ENCODE data around the gene CLIC2. TPM values are rescaled to one million over a fixed set of nuclear protein-coding genes. Genes with fewer than 3 reads are reported as not detected.
"Not testable (repeated sequence)": the region's sequence is repeated elsewhere in the genome, so short reads cannot be mapped to it uniquely, and the experiment has no call there.

CLIC2 gene
- total RNA-seq: 1 to 10 TPM; 2.4 to 4.0 TPM

DNA sequence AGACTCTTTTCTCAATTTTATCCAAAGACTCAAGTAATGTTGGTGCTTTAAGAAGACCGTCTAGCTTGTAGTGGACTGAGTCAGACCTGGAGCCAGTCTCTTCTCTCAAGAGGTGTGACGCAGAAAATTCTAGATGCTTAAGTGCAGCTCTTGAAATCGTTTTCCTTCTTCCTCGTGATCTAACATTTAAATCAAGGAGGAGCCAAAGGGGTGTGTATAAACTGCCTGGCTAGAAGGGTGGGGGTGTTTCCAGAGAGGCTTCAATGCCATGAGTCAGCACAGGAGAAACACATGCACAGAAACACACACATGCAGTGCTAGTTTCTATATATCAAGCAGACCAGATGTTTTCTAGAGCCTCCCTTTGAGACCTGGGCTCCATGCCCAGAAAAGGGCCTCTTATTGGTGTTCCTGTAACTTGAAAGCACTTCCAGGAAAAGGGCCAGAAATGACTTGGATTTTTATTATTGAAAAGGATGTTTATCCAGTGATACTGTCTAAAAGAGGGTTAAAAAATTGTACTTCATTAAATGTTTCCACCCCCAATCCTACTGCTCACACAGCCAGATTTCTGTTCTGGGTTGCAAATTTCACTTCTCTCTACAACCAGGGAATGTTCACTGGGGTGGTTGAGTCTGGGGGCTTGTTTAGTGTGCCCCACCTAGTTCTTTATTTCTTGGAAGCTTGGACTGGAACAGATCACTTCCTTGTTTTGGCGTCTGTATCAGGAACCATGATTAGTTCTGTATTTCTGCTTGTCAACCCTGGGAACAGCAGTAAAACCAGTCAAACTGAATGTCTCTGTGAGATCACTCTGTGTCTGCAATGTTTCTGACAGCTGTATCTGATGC is at the start of gene CLIC2:
Gene CLIC2 (minus strand): TSS at position 129 of the 851 bp plus-strand sequence. CDS start 187 bp downstream, outside the sequence.
- Histone ChIP-seq H3K27ac (no peak within 1 kb of the TSS), H3K9me3 (no peaks in the 10 kb centered on the region), H3K27me3 (replicated peaks; ENCODE audit: insufficient read depth) (no peaks in the 10 kb centered on the region), H3K4me3 (no peak within 1 kb of the TSS), H3K36me3 (no peaks in the 10 kb centered on the region), H3K4me1 (replicated peaks) (no peaks in the 10 kb centered on the region)
- intact Hi-C loops (cut with DNase I): no loop called here
- WGBS: 35% methylated on average over 5 of the region's 5 CpGs
- no peak for DNase-seq (ENCODE audit: low spot score)
- no peak for TF ChIP-seq POLR2AphosphoS5 (IDR thresholded peaks at IDR 0.05)
- no peak for TF ChIP-seq POLR2A (IDR thresholded peaks at IDR 0.05)
- no peak for TF ChIP-seq CTCF (IDR thresholded peaks at IDR 0.05)

DNA sequence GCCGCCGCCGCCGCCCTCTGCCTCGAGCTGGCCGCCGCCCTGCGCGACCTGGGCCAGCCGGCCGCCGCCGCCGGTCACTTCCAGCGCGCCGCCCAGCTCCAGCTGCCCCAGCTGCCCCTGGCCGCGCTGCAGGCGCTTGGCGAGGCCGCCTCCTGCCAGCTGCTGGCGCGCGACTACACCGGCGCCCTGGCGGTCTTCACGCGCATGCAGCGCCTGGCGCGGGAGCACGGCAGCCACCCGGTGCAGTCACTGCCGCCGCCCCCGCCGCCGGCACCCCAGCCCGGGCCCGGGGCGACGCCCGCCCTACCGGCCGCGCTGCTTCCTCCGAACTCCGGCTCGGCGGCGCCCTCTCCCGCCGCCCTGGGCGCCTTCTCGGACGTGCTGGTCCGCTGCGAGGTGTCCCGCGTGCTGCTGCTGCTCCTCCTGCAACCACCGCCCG is 48.1 kb upstream of the CLIC2 start:
- intact Hi-C loops (cut with DNase I); DNase-seq (ENCODE audit: low spot score); H3K27me3 ChIP-seq (replicated peaks; ENCODE audit: insufficient read depth); H3K4me1 ChIP-seq (replicated peaks); H3K9me3 ChIP-seq; H3K27ac ChIP-seq; H3K36me3 ChIP-seq; H3K4me3 ChIP-seq: not testable (repeated sequence)
- no CpG with 5 or more reads among the region's 64 CpGs for WGBS

DNA sequence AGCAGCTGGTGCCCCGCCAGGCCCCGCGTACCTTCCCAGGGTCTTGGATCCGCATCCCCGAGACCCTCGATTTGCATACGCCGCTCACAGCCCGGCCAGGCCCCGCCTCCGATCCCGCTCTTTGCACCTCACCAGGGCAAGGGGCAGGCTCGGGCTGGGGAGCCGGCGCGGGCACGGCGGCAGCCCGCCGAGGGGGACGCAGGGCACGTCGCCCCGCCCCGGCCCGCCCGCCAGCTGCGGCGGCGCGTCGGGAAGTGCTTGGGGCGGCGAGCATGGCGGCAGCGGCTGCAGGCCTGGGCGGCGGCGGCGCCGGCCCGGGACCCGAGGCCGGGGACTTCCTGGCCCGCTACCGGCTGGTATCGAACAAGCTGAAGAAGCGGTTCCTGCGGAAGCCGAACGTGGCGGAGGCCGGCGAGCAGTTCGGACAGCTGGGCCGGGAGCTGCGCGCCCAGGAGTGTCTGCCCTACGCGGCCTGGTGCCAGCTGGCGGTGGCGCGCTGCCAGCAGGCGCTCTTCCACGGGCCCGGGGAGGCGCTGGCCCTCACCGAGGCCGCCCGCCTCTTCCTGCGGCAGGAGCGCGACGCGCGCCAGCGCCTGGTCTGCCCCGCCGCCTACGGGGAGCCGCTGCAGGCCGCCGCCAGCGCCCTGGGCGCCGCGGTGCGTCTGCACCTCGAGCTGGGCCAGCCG is 47.6 kb upstream of the CLIC2 start, which contains the start of gene F8A2:
Gene F8A2 (plus strand): TSS at position 253 of the 686 bp plus-strand sequence. CDS start 20 bp downstream, at position 273.
- H3K9me3 ChIP-seq; H3K27ac ChIP-seq; H3K27me3 ChIP-seq (replicated peaks; ENCODE audit: insufficient read depth); H3K36me3 ChIP-seq; intact Hi-C loops (cut with DNase I); H3K4me3 ChIP-seq; H3K4me1 ChIP-seq (replicated peaks); DNase-seq (ENCODE audit: low spot score): not testable (repeated sequence)
- WGBS: no CpG with 5 or more reads among the region's 90 CpGs

DNA sequence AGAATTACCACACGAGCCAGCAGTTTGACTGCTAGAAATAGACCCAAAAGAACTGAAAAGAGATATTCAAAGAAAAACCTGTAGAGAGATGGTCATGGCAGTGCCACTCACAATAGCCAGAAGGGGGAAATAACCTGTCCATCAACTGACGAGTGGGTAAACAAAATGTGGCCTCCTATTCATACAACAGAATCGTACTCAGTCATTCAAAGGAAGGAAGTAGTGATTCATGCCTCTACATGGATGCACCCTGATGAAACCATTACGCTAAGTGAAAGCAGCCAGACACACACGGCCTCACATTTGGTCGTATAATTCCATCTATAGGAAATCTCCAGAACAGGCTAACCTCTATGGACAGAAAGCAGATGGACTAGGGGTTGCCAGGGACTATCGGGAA is 45.4 kb upstream of the CLIC2 start:
- no CpG with 5 or more reads among the region's 7 CpGs for WGBS
- H3K4me3 ChIP-seq; H3K9me3 ChIP-seq; DNase-seq (ENCODE audit: low spot score); H3K36me3 ChIP-seq; intact Hi-C loops (cut with DNase I); H3K27me3 ChIP-seq (replicated peaks; ENCODE audit: insufficient read depth); H3K4me1 ChIP-seq (replicated peaks); H3K27ac ChIP-seq: not testable (repeated sequence)

DNA sequence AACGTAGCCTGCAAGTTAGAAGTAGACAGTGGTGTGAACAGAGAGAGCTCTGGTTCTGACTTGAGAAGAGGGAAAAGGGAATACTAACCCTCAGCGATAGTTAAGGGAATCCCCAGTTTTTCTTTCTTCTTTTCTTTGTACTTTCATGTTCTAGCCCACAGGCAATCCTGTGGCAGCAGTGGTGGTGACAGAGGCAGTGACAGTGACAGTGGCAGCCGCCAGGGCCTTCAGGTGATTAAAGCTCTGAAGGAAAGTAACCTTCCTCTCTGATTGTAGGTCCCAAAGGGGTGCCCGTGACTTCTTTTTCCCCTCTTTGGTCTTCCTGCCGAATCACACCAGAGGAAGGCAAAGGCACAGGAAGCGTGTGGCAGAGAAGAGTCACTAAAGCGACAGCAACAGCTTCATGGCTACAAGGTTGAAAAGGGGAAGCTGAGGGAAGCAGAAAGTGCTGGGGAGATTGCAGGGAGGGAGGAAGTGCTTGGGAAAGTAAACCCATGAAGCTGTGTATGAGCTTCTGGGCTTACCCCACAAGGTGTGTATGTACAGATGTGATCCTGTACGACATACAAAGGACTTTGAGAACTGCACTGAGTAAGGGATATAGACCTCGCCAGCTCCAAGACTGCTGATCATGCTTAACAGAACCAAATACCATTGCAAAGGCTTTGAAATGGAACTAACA is 39.5 kb upstream of the CLIC2 start:
- H3K27me3 ChIP-seq (replicated peaks; ENCODE audit: insufficient read depth); H3K9me3 ChIP-seq; H3K27ac ChIP-seq; H3K4me3 ChIP-seq; intact Hi-C loops (cut with DNase I); H3K4me1 ChIP-seq (replicated peaks); DNase-seq (ENCODE audit: low spot score); H3K36me3 ChIP-seq: not testable (repeated sequence)
- no CpG with 5 or more reads among the region's 9 CpGs for WGBS

GRCh38 chrX:155363712-155364111 is 29.3 kb upstream of the CLIC2 start:
- DNase-seq (ENCODE audit: low spot score); H3K36me3 ChIP-seq; intact Hi-C loops (cut with DNase I); H3K4me1 ChIP-seq (replicated peaks); H3K27ac ChIP-seq; H3K4me3 ChIP-seq; H3K9me3 ChIP-seq; H3K27me3 ChIP-seq (replicated peaks; ENCODE audit: insufficient read depth): not testable (repeated sequence)
- WGBS: no CpG with 5 or more reads among the region's 7 CpGs

- WGBS: no CpG with 5 or more reads among the region's 4 CpGs
- DNase-seq (ENCODE audit: low spot score); intact Hi-C loops (cut with DNase I): not testable (repeated sequence)
These were observed 15.0 kb upstream of the CLIC2 start for GRCh38 chrX:155349448-155349847.

GRCh38 chrX:155345689-155346088 is 11.3 kb upstream of the CLIC2 start:
- H3K27ac ChIP-seq; intact Hi-C loops (cut with DNase I); H3K36me3 ChIP-seq; H3K9me3 ChIP-seq; DNase-seq (ENCODE audit: low spot score); H3K4me3 ChIP-seq; H3K27me3 ChIP-seq (replicated peaks; ENCODE audit: insufficient read depth); H3K4me1 ChIP-seq (replicated peaks): not testable (repeated sequence)
- no CpG with 5 or more reads among the region's 1 CpG for WGBS

More at GRCh38 chrX:155349448-155349847, 15.0 kb upstream of the CLIC2 start:
- H3K9me3 ChIP-seq; H3K27ac ChIP-seq; H3K27me3 ChIP-seq (replicated peaks; ENCODE audit: insufficient read depth); H3K4me3 ChIP-seq; H3K36me3 ChIP-seq; H3K4me1 ChIP-seq (replicated peaks): not testable (repeated sequence)

- DNase-seq (ENCODE audit: low spot score); H3K27ac ChIP-seq; intact Hi-C loops (cut with DNase I); H3K4me1 ChIP-seq (replicated peaks); H3K36me3 ChIP-seq; H3K27me3 ChIP-seq (replicated peaks; ENCODE audit: insufficient read depth); H3K4me3 ChIP-seq; H3K9me3 ChIP-seq: not testable (repeated sequence)
- WGBS: 40% methylated on average over 1 of the region's 1 CpG
These were observed 911 bp upstream of the CLIC2 start for GRCh38 chrX:155335337-155335712.

All from prostate gland (tissue), 2 donors.